Measurements from ENCODE around the gene PKP4. TPM values are rescaled to one million over a fixed set of nuclear protein-coding genes. Genes with fewer than 3 reads are reported as not detected.

The PKP4 gene
- total RNA-seq, 1 experiment from 2014 or later = 55.2 TPM

GRCh38 chr2:158668001-158668765 lies 211.4 kb downstream of the PKP4 start:
- no peak overlapping the region for H3K4me3 ChIP-seq (replicated peaks in 1 of 2; ENCODE audit: low read depth in 1 of 2, low read length in 2 of 2)
- DNase-seq (ENCODE audit: low read depth, low spot score) (no peak), ATAC-seq (no peak)
- H3K9me3 ChIP-seq (ENCODE audit: control insufficient read depth in 1 of 2, insufficient read depth in 1 of 2, low read depth in 1 of 2, low read length in 2 of 2) = no peaks in the 10 kb centered on the region
- no TSS peak for BruUV-seq (replicated peaks)
- no peaks in the 10 kb centered on the region for H4K20me1 ChIP-seq (ENCODE audit: insufficient read depth)
- ChIA-PET POLR2A (no interaction called here), RAD21 (ENCODE audit: low non-redundant PET in 1 of 2, low total read pairs in 2 of 2, uncharacterized antibody in 2 of 2, unreplicated experiment in 2 of 2) (no interaction called here), CTCF (no interaction called here)
- TF ChIP-seq ATF3 (IDR thresholded peaks at IDR 0.05) (no peak), ZNF274 (IDR thresholded peaks at IDR 0.05; ENCODE audit: low read depth, low read length) (no peak), MAX (IDR thresholded peaks at IDR 0.05) (no peak), POLR2AphosphoS5 (IDR thresholded peaks at IDR 0.05; ENCODE audit: low read depth, low read length) (no peak), EZH2 (IDR thresholded peaks at IDR 0.05) (no peak), RAD21 (IDR thresholded peaks at IDR 0.05; ENCODE audit: low read depth) (no peak), SRF (IDR thresholded peaks at IDR 0.05; ENCODE audit: low read depth) (no peak), TCF7L2 (IDR thresholded peaks at IDR 0.05; ENCODE audit: borderline replicate concordance, extremely low read depth, insufficient read depth, insufficient read length) (no peak), CTCF (IDR thresholded peaks at IDR 0.05 in 2 of 3, conservative IDR thresholded peaks at IDR 0.05 in 1 of 3; ENCODE audit: borderline replicate concordance in 1 of 3, insufficient read depth in 1 of 3, low read depth in 2 of 3, low read length in 2 of 3) (no peak), YY1 (IDR thresholded peaks at IDR 0.05; ENCODE audit: extremely low read depth, insufficient replicate concordance, low read depth, low read length) (no peak), SIN3A (IDR thresholded peaks at IDR 0.05; ENCODE audit: low read depth) (no peak), ELF1 (IDR thresholded peaks at IDR 0.05; ENCODE audit: borderline replicate concordance, low read depth) (no peak), SP1 (IDR thresholded peaks at IDR 0.05; ENCODE audit: low read depth) (no peak), CEBPB (IDR thresholded peaks at IDR 0.05; ENCODE audit: low read depth) (no peak), EGR1 (IDR thresholded peaks at IDR 0.05; ENCODE audit: low read depth) (no peak)
- no peak overlapping the region for H3K4me2 ChIP-seq (ENCODE audit: low read length)
- no peaks in the 10 kb centered on the region for H3K4me1 ChIP-seq (ENCODE audit: control insufficient read depth in 1 of 2, insufficient read depth in 2 of 2, low read length in 2 of 2)
- H3K36me3 ChIP-seq (ENCODE audit: control insufficient read depth in 1 of 2, insufficient read depth in 2 of 2, low read length in 2 of 2) = peaks cover 16 to 19% of the 10 kb centered on the region in 2 experiments; a peak in 3 of 4 replicates
- no peaks in the 10 kb centered on the region for H3K79me2 ChIP-seq (ENCODE audit: insufficient read depth, low read length)
- no peak overlapping the region for H3K9ac ChIP-seq (ENCODE audit: low read length)
- no peaks in the 10 kb centered on the region for H3K27me3 ChIP-seq (ENCODE audit: insufficient read depth, low read length)
- no peaks in the 10 kb centered on the region for H3K9me2 ChIP-seq (ENCODE audit: insufficient read depth)
- intact Hi-C loops (cut with micrococcal nuclease) = no loop called here
- no peak overlapping the region for H3K27ac ChIP-seq (ENCODE audit: low read depth, low read length)
- H2AFZ ChIP-seq (ENCODE audit: low read depth, low read length, poor library complexity, severe bottlenecking) = no peak overlapping the region

Data from HCT116 (cell line).